Measurements from ENCODE around the gene FARP1.

- TF ChIP-seq RNF2 (IDR thresholded peaks at IDR 0.05; ENCODE audit: borderline replicate concordance, low read depth, low read length, missing control alignments, poor library complexity, severe bottlenecking) (no peak), CREB1 (IDR thresholded peaks at IDR 0.05) (no peak), YY1 (IDR thresholded peaks at IDR 0.05; ENCODE audit: low read depth, low read length) (no peak), SUZ12 (IDR thresholded peaks at IDR 0.05; ENCODE audit: low read length) (no peak), GTF2F1 (IDR thresholded peaks at IDR 0.05; ENCODE audit: borderline replicate concordance, low read depth, low read length) (no peak), CTCF (IDR thresholded peaks at IDR 0.05; ENCODE audit: control extremely low read depth in 1 of 3, insufficient read depth in 1 of 3, low read depth in 1 of 3, low read length in 3 of 3) (no peak), SP4 (IDR thresholded peaks at IDR 0.05; ENCODE audit: low read length) (no peak)
Observed at GRCh38 chr13:98428256-98428966, 285.5 kb downstream of the FARP1 start.

Measured in H1 (cell line).